ENCODE data around the gene RHBDL1. TPM values are rescaled to one million over a fixed set of nuclear protein-coding genes. Genes with fewer than 3 reads are reported as not detected.

Gene RHBDL1
- total and polyA plus RNA-seq, 2 experiments from 2014 or later: 8.4 to 10.1 TPM

DNA sequence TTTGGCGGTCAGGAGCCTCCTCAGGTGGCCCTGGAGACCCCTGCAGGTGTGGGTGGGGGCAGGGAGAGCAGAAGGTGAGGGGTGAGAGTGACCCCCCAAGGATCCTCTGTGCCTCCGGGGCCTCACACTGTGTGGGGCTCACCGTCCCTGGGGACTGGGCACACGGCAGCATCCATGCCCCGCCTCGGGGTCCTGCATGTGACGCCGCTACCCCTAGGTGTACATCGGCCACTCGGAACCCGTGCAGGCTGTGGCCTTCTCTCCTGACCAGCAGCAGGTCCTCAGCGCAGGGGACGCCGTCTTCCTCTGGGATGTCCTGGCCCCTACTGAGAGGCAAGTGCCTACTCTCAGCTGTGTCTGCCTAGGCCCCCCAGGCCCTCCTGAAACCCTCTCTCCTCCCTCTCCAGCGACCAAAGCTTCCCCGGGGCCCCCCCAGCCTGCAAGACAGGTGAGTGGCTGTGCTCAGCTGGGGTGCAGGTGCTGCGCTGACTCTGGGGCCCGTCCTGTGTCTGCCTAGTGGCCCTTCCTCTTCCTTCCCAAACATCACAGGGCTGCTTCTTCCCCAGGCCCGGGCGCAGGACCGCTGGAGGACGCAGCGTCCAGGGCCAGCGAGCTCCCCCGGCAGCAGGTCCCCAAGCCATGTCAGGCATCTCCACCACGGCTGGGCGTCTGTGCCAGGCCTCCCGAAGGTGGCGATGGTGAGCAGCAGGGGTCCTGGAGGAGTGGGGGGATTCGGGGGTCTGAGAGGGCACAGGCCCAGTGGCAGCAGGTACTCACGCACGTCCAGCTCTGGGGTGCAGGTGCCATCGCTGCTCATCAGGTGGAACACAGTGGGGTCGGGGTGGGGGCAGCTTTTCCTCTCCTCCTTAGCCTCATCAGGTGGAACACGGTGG, 16.5 kb upstream of the RHBDL1 start:
- H3K36me3 ChIP-seq (ENCODE audit: insufficient read depth): no peaks in the 10 kb centered on the region
- no peak overlapping the region for H3K4me2 ChIP-seq
- Mint-ChIP-seq H3K9me3 (no peaks in the 10 kb centered on the region), H3K4me1 (no peaks in the 10 kb centered on the region), H3K36me3 (ENCODE audit: low read depth) (peaks cover 8% of the 10 kb centered on the region; the same call in 2 of the 3 replicates), H3K27ac (no peak overlapping the region), H3K4me3 (no peak overlapping the region), H3K27me3 (ENCODE audit: insufficient read depth, low read depth, poor library complexity) (peaks cover 4% of the 10 kb centered on the region)
- no peaks in the 10 kb centered on the region for H3K9me2 ChIP-seq (ENCODE audit: insufficient read depth)
- TF ChIP-seq, protein P1, sequence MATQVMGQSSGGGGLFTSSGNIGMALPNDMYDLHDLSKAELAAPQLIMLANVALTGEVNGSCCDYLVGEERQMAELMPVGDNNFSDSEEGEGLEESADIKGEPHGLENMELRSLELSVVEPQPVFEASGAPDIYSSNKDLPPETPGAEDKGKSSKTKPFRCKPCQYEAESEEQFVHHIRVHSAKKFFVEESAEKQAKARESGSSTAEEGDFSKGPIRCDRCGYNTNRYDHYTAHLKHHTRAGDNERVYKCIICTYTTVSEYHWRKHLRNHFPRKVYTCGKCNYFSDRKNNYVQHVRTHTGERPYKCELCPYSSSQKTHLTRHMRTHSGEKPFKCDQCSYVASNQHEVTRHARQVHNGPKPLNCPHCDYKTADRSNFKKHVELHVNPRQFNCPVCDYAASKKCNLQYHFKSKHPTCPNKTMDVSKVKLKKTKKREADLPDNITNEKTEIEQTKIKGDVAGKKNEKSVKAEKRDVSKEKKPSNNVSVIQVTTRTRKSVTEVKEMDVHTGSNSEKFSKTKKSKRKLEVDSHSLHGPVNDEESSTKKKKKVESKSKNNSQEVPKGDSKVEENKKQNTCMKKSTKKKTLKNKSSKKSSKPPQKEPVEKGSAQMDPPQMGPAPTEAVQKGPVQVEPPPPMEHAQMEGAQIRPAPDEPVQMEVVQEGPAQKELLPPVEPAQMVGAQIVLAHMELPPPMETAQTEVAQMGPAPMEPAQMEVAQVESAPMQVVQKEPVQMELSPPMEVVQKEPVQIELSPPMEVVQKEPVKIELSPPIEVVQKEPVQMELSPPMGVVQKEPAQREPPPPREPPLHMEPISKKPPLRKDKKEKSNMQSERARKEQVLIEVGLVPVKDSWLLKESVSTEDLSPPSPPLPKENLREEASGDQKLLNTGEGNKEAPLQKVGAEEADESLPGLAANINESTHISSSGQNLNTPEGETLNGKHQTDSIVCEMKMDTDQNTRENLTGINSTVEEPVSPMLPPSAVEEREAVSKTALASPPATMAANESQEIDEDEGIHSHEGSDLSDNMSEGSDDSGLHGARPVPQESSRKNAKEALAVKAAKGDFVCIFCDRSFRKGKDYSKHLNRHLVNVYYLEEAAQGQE (IDR thresholded peaks at IDR 0.05; ENCODE audit: unreplicated experiment): no peak
- no peak for TF ChIP-seq STAT1 (IDR thresholded peaks at IDR 0.05; ENCODE audit: unreplicated experiment)
- TF ChIP-seq, protein P2, sequence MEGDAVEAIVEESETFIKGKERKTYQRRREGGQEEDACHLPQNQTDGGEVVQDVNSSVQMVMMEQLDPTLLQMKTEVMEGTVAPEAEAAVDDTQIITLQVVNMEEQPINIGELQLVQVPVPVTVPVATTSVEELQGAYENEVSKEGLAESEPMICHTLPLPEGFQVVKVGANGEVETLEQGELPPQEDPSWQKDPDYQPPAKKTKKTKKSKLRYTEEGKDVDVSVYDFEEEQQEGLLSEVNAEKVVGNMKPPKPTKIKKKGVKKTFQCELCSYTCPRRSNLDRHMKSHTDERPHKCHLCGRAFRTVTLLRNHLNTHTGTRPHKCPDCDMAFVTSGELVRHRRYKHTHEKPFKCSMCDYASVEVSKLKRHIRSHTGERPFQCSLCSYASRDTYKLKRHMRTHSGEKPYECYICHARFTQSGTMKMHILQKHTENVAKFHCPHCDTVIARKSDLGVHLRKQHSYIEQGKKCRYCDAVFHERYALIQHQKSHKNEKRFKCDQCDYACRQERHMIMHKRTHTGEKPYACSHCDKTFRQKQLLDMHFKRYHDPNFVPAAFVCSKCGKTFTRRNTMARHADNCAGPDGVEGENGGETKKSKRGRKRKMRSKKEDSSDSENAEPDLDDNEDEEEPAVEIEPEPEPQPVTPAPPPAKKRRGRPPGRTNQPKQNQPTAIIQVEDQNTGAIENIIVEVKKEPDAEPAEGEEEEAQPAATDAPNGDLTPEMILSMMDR (conservative IDR thresholded peaks at IDR 0.05; ENCODE audit: low read depth in 2 of 2): peak in 1 of 2 experiments; percentile 28; a peak in 1 of 4 replicates
- TF ChIP-seq POLR2AphosphoS5 (IDR thresholded peaks at IDR 0.05; ENCODE audit: low read depth): no peak
- TF ChIP-seq, protein P3, sequence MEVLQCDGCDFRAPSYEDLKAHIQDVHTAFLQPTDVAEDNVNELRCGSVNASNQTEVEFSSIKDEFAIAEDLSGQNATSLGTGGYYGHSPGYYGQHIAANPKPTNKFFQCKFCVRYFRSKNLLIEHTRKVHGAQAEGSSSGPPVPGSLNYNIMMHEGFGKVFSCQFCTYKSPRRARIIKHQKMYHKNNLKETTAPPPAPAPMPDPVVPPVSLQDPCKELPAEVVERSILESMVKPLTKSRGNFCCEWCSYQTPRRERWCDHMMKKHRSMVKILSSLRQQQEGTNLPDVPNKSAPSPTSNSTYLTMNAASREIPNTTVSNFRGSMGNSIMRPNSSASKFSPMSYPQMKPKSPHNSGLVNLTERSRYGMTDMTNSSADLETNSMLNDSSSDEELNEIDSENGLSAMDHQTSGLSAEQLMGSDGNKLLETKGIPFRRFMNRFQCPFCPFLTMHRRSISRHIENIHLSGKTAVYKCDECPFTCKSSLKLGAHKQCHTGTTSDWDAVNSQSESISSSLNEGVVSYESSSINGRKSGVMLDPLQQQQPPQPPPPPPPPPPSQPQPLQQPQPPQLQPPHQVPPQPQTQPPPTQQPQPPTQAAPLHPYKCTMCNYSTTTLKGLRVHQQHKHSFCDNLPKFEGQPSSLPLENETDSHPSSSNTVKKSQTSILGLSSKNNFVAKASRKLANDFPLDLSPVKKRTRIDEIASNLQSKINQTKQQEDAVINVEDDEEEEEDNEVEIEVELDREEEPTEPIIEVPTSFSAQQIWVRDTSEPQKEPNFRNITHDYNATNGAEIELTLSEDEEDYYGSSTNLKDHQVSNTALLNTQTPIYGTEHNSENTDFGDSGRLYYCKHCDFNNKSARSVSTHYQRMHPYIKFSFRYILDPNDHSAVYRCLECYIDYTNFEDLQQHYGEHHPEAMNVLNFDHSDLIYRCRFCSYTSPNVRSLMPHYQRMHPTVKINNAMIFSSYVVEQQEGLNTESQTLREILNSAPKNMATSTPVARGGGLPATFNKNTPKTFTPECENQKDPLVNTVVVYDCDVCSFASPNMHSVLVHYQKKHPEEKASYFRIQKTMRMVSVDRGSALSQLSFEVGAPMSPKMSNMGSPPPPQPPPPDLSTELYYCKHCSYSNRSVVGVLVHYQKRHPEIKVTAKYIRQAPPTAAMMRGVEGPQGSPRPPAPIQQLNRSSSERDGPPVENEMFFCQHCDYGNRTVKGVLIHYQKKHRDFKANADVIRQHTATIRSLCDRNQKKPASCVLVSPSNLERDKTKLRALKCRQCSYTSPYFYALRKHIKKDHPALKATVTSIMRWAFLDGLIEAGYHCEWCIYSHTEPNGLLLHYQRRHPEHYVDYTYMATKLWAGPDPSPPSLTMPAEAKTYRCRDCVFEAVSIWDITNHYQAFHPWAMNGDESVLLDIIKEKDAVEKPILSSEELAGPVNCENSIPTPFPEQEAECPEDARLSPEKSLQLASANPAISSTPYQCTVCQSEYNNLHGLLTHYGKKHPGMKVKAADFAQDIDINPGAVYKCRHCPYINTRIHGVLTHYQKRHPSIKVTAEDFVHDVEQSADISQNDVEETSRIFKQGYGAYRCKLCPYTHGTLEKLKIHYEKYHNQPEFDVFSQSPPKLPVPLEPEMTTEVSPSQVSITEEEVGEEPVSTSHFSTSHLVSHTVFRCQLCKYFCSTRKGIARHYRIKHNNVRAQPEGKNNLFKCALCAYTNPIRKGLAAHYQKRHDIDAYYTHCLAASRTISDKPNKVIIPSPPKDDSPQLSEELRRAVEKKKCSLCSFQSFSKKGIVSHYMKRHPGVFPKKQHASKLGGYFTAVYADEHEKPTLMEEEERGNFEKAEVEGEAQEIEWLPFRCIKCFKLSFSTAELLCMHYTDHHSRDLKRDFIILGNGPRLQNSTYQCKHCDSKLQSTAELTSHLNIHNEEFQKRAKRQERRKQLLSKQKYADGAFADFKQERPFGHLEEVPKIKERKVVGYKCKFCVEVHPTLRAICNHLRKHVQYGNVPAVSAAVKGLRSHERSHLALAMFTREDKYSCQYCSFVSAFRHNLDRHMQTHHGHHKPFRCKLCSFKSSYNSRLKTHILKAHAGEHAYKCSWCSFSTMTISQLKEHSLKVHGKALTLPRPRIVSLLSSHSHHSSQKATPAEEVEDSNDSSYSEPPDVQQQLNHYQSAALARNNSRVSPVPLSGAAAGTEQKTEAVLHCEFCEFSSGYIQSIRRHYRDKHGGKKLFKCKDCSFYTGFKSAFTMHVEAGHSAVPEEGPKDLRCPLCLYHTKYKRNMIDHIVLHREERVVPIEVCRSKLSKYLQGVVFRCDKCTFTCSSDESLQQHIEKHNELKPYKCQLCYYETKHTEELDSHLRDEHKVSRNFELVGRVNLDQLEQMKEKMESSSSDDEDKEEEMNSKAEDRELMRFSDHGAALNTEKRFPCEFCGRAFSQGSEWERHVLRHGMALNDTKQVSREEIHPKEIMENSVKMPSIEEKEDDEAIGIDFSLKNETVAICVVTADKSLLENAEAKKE (CRISPR knock-in tag; IDR thresholded peaks at IDR 0.05): no peak
- TF ChIP-seq, protein P4, sequence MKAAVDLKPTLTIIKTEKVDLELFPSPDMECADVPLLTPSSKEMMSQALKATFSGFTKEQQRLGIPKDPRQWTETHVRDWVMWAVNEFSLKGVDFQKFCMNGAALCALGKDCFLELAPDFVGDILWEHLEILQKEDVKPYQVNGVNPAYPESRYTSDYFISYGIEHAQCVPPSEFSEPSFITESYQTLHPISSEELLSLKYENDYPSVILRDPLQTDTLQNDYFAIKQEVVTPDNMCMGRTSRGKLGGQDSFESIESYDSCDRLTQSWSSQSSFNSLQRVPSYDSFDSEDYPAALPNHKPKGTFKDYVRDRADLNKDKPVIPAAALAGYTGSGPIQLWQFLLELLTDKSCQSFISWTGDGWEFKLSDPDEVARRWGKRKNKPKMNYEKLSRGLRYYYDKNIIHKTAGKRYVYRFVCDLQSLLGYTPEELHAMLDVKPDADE (IDR thresholded peaks at IDR 0.05): no peak
- no peak overlapping the region for H2AFZ ChIP-seq
- H3K79me2 ChIP-seq (replicated peaks; ENCODE audit: insufficient read depth): no peaks in the 10 kb centered on the region
- H3F3A ChIP-seq (replicated peaks; ENCODE audit: low read depth): 0 out of 2 replicates have a peak, but pooled peaks cover under 1% of the 10 kb centered on the region
- ATAC-seq: no peak
- H3K27ac ChIP-seq (ENCODE audit: low read depth): no peak overlapping the region
- no peak for DNase-seq (ENCODE audit: low spot score)
- no peaks in the 10 kb centered on the region for H3K4me1 ChIP-seq (ENCODE audit: insufficient read depth)
- no peaks in the 10 kb centered on the region for H4K20me1 ChIP-seq (replicated peaks; ENCODE audit: insufficient read depth)
- no peaks in the 10 kb centered on the region for H3K27me3 ChIP-seq (ENCODE audit: insufficient read depth)
- no peak overlapping the region for H3K4me3 ChIP-seq
